ENCODE results near the gene CA5A. TPM values are rescaled to one million over a fixed set of nuclear protein-coding genes. Genes with fewer than 3 reads are reported as not detected.

Gene CA5A
- polyA plus RNA-seq, 2 of the 4 experiments (the other 2 are of a cell fraction), result not detected

DNA sequence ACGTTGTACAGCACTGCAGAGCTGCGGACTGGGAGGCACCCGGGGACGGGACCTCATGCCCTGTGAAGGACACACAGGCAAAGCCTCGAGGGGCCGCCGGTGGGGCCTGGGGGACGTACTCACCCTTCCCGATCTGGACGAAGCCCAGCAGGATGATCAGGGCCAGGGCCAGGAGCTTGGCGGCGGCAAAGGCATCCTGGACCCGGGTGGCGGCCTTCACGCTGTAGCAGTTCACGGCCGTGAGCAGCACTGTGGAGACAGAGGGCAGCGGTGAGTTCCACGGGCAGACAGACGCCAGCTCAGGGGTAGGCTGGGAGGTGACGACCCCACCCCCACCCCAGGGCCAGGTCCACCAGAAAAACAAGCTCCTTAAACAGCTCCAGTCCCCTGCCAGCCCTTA is 84.7 kb downstream of the CA5A start:
- ATAC-seq (no peak), FAIRE-seq (no peak), DNase-seq (ENCODE audit: low read depth in 1 of 2, low spot score in 1 of 2) (no peak)
- ChIA-PET POLR2A (interaction anchor here (1.2 to 5.3 kb wide), 2 partner anchors 17 to 62 kb away, joined by 3 to 36 read pairs; partner anchors contain the start of gene SLC7A5), CTCF (interaction anchor here (2.4 to 15.2 kb wide), 8 partner anchors 9 to 78 kb away, joined by 7 to 246 read pairs (median 52); partner anchors contain the start of gene SLC7A5)
- Histone ChIP-seq H3K4me2 (peak overlapping the region; percentile 79), H3K4me1 (peaks cover 98% of the 10 kb centered on the region), H3K9me3 (no peaks in the 10 kb centered on the region), H3K27ac (peak overlapping the region; percentile 97 to 99), H3K4me3 (peak overlapping the region; percentile 29)
- TF ChIP-seq FOSB (CRISPR knock-in tag; IDR thresholded peaks at IDR 0.05), result 0 out of 2 replicates have a peak, but pooled peaks have one; percentile 22
- TF ChIP-seq SREBF2 (IDR thresholded peaks at IDR 0.05), result no peak
- 0 out of 2 replicates have a peak, but pooled peaks have one; percentile 25 for TF ChIP-seq HOXB5 (CRISPR knock-in tag; IDR thresholded peaks at IDR 0.05)
- TF ChIP-seq KDM5A (IDR thresholded peaks at IDR 0.05), result no peak
- peak; percentile 84; the same call in 1 of the 2 replicates for TF ChIP-seq HOXB13 (CRISPR knock-in tag; IDR thresholded peaks at IDR 0.05; ENCODE audit: low read depth)
- TF ChIP-seq KDM1A (IDR thresholded peaks at IDR 0.05; ENCODE audit: low read depth), result no peak
- WGBS (ENCODE audit: missing lambda C conversion rate), result 35% methylated on average over 13 of the region's 21 CpGs

DNA sequence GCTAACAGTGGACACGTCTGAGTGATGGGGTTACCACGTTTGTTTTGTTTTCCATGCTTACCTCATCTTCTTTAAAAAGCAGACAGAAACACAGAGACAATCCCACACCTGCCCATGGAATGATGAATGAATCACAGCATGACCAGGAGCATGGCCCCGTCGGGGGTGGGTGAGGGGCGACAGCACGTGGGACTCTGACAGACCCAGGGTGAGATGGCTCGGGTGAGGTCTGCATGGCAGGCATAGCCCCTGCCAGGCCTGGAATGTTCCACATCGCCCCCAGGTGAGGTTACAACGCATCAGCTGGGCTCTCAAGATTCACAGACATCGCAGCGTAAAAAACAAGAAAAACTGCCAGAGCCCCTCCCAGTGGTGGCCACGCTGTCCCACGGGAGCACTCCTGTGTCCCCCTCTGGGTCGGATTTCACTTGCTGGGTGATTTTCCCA is 85.2 kb downstream of the CA5A start:
- peak overlapping the region; percentile 97 to 99 for H3K27ac ChIP-seq
- H3K4me1 ChIP-seq, result peaks cover 98% of the 10 kb centered on the region
- TF ChIP-seq, protein P1, sequence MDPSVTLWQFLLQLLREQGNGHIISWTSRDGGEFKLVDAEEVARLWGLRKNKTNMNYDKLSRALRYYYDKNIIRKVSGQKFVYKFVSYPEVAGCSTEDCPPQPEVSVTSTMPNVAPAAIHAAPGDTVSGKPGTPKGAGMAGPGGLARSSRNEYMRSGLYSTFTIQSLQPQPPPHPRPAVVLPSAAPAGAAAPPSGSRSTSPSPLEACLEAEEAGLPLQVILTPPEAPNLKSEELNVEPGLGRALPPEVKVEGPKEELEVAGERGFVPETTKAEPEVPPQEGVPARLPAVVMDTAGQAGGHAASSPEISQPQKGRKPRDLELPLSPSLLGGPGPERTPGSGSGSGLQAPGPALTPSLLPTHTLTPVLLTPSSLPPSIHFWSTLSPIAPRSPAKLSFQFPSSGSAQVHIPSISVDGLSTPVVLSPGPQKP (IDR thresholded peaks at IDR 0.05; ENCODE audit: low read depth, low read length), result no peak
- TF ChIP-seq NFE2L2 (conservative IDR thresholded peaks at IDR 0.05; ENCODE audit: low read length) (no peak), FOSL2 (IDR thresholded peaks at IDR 0.05) (no peak), FOSL2 (CRISPR knock-in tag; IDR thresholded peaks at IDR 0.05) (peak; percentile 45), RAD21 (conservative IDR thresholded peaks at IDR 0.05 in 1 of 2, IDR thresholded peaks at IDR 0.05 in 1 of 2) (no peak), ZFP36 (IDR thresholded peaks at IDR 0.05; ENCODE audit: borderline replicate concordance, partially characterized antibody) (no peak), POLR2AphosphoS2 (conservative IDR thresholded peaks at IDR 0.05; ENCODE audit: low read length) (peak; percentile 56), ZNF302 (CRISPR knock-in tag; IDR thresholded peaks at IDR 0.05) (no peak), FOSB (CRISPR knock-in tag; IDR thresholded peaks at IDR 0.05) (no peak), SREBF2 (IDR thresholded peaks at IDR 0.05) (no peak), MYC (IDR thresholded peaks at IDR 0.05; ENCODE audit: borderline replicate concordance, low read length) (0 out of 2 replicates have a peak, but pooled peaks have one; percentile 47), ESRRA (IDR thresholded peaks at IDR 0.05; ENCODE audit: borderline replicate concordance, low read length) (no peak)
- TF ChIP-seq, protein P2, sequence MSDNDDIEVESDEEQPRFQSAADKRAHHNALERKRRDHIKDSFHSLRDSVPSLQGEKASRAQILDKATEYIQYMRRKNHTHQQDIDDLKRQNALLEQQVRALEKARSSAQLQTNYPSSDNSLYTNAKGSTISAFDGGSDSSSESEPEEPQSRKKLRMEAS (IDR thresholded peaks at IDR 0.05), result peak; percentile 74
- H3K4me3 ChIP-seq, result peak overlapping the region; percentile 29
- WGBS (ENCODE audit: missing lambda C conversion rate), result 29% methylated on average over 14 of the region's 14 CpGs
- FAIRE-seq (no peak), DNase-seq (ENCODE audit: low read depth in 1 of 2, low spot score in 1 of 2) (no peak), ATAC-seq (no peak)
- POLR2A ChIA-PET, result interaction anchor here (1.2 to 5.3 kb wide), 2 partner anchors 18 to 61 kb away, joined by 3 to 36 read pairs; partner anchors contain the start of gene SLC7A5
- CTCF ChIA-PET, result interaction anchor here (0.6 to 15.2 kb wide), 9 partner anchors 9 to 80 kb away, joined by 4 to 246 read pairs (median 35); partner anchors contain the start of gene SLC7A5
- peak overlapping the region; percentile 79 for H3K4me2 ChIP-seq
- no peaks in the 10 kb centered on the region for H3K9me3 ChIP-seq

DNA sequence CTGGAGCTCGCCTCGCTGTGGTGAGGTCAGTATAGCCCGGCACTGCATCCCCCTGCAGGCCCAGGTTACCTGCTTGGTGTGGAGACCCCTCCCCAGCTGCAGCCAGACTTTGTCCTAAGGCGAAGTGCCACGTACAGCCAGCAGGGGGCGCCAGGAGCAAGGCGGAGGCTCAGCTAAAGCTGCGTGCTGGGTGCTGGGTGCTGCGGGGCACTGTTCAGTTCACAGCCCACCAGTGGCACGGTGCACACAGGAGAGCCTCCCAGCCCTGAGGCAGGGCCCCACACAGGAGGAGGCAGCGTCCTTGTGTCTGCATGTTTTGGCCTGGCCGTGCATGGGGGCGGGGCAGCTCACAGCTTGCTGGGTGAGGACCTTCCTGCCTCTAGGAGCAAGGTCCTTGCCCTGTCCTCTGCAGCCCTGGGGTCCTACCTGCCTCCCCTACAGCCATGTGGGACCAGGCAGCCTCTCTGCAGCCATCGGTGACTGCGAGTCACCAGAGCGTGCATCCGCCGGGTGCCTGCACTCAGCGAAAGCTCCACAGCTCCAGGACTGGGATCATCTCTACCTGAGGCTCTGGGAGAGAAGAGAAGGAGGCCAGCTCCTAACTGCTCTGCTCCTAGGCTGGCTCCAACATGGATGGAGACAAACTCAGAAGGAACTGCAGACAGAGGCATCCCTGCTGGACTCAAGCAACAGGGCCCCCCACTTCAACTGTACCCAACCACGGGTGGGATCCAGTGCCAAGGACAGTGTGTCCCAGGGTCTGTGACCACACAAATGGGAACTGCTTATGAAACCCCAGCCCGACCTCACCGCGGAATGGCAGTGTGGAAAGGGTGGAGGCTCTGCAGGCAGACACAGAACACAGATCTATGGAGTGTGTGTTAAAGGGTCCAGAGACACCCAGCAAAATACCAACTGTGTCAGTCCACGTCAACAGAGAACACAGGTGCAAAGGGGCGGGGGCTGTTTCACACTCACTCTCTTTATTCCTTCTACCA is 86.0 kb downstream of the CA5A start:
- H3K4me2 ChIP-seq, result peak overlapping the region; percentile 79
- TF ChIP-seq RAD21 (conservative IDR thresholded peaks at IDR 0.05 in 1 of 2, IDR thresholded peaks at IDR 0.05 in 1 of 2), result peak; percentile 55 to 57; a peak in 4 of 5 replicates
- TF ChIP-seq JUN (IDR thresholded peaks at IDR 0.05), result peak; percentile 10 to 31; a peak in 2 of 5 replicates
- TF ChIP-seq KDM5A (IDR thresholded peaks at IDR 0.05), result no peak
- TF ChIP-seq, protein P2 (IDR thresholded peaks at IDR 0.05), result peak; percentile 43; the same call in 1 of the 2 replicates
- peak; percentile 47; the same call in 1 of the 3 replicates for TF ChIP-seq SMC3 (IDR thresholded peaks at IDR 0.05)
- 0 out of 2 replicates have a peak, but pooled peaks have one; percentile 36 for TF ChIP-seq TFCP2L1 (CRISPR knock-in tag; IDR thresholded peaks at IDR 0.05)
- TF ChIP-seq, protein P3, sequence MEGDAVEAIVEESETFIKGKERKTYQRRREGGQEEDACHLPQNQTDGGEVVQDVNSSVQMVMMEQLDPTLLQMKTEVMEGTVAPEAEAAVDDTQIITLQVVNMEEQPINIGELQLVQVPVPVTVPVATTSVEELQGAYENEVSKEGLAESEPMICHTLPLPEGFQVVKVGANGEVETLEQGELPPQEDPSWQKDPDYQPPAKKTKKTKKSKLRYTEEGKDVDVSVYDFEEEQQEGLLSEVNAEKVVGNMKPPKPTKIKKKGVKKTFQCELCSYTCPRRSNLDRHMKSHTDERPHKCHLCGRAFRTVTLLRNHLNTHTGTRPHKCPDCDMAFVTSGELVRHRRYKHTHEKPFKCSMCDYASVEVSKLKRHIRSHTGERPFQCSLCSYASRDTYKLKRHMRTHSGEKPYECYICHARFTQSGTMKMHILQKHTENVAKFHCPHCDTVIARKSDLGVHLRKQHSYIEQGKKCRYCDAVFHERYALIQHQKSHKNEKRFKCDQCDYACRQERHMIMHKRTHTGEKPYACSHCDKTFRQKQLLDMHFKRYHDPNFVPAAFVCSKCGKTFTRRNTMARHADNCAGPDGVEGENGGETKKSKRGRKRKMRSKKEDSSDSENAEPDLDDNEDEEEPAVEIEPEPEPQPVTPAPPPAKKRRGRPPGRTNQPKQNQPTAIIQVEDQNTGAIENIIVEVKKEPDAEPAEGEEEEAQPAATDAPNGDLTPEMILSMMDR (IDR thresholded peaks at IDR 0.05), result peak; percentile 77
- TF ChIP-seq, protein P4, sequence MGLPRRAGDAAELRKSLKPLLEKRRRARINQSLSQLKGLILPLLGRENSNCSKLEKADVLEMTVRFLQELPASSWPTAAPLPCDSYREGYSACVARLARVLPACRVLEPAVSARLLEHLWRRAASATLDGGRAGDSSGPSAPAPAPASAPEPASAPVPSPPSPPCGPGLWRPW (IDR thresholded peaks at IDR 0.05), result no peak
- 0 out of 2 replicates have a peak, but pooled peaks have one; percentile 11 for TF ChIP-seq GATA3 (IDR thresholded peaks at IDR 0.05; ENCODE audit: borderline replicate concordance)
- TF ChIP-seq HOXB13 (CRISPR knock-in tag; IDR thresholded peaks at IDR 0.05; ENCODE audit: low read depth), result no peak
- peak; percentile 16; the same call in 1 of the 2 replicates for TF ChIP-seq RARB (CRISPR knock-in tag; IDR thresholded peaks at IDR 0.05)
- H3K27ac ChIP-seq, result peak overlapping the region; percentile 97 to 99
- H3K4me1 ChIP-seq, result peaks cover 98% of the 10 kb centered on the region
- ATAC-seq (peak in 1 of 2 experiments; percentile 12; a peak in 3 of 6 replicates), DNase-seq (ENCODE audit: low read depth in 1 of 2, low spot score in 1 of 2) (no peak), FAIRE-seq (no peak)
- ChIA-PET POLR2A (interaction anchor here (0.6 to 5.3 kb wide), 3 partner anchors 12 to 60 kb away, joined by 3 to 36 read pairs (median 10); partner anchors contain the start of gene SLC7A5), CTCF (interaction anchor here (0.6 to 15.2 kb wide), 24 partner anchors 10 to 712 kb away, joined by 3 to 246 read pairs (median 4); partner anchors contain the start of genes KLHDC4 and SLC7A5)
- H3K4me3 ChIP-seq, result peak overlapping the region; percentile 29
- no peaks in the 10 kb centered on the region for H3K9me3 ChIP-seq
- WGBS (ENCODE audit: missing lambda C conversion rate), result 60% methylated on average over 9 of the region's 25 CpGs

Data from A549 (cell line).